Stimulated activated CD4-positive, alpha-beta T cell treated with anti-CD3 and anti-CD28 coated beads, Interleukin-12 subunit alpha, Interleukin-12 subunit beta, amount 100 ng/mL, for 24 hours (primary cell): Measurements from ENCODE around the gene MYL3.

Experiments used
- DNase-seq, 2 experiments: peaks; one replicate each; pipeline ENCODE4 v3.0.0-alpha.2; 2020; ENCODE audit warnings: low read depth in 2 of 2

MYL3 gene

GRCh38 chr3:46899151-46900006, 36.1 kb upstream of the MYL3 start:
- DNase-seq = no peak

- DNase-seq = no peak
Observed at GRCh38 chr3:46898321-46899150, 35.3 kb upstream of the MYL3 start.

- DNase-seq = no peak
Observed at GRCh38 chr3:46897829-46898320, 34.6 kb upstream of the MYL3 start.

GRCh38 chr3:46897031-46897430, 33.8 kb upstream of the MYL3 start:
- no peak for DNase-seq

- no peak for DNase-seq
Observed at GRCh38 chr3:46896386-46896785, 33.1 kb upstream of the MYL3 start.

- DNase-seq = no peak
Observed at GRCh38 chr3:46895761-46896160, 32.5 kb upstream of the MYL3 start.

GRCh38 chr3:46895204-46895660, 32.0 kb upstream of the MYL3 start:
- peak; percentile 55 to 67 for DNase-seq

- no peak for DNase-seq
Observed at GRCh38 chr3:46894256-46894655, 31.0 kb upstream of the MYL3 start.

GRCh38 chr3:46893763-46894162, 30.5 kb upstream of the MYL3 start:
- no peak for DNase-seq

- DNase-seq = no peak
Observed at GRCh38 chr3:46893146-46893748, 30.0 kb upstream of the MYL3 start.

GRCh38 chr3:46892285-46893145, 29.3 kb upstream of the MYL3 start:
- DNase-seq = no peak

- no peak for DNase-seq
Observed at GRCh38 chr3:46891132-46891531, 27.9 kb upstream of the MYL3 start.

- no peak for DNase-seq
Observed at GRCh38 chr3:46890132-46890531, 26.9 kb upstream of the MYL3 start.

GRCh38 chr3:46889381-46890110, 26.3 kb upstream of the MYL3 start:
- DNase-seq = no peak

GRCh38 chr3:46888705-46889104, 25.5 kb upstream of the MYL3 start:
- DNase-seq = no peak

- DNase-seq = no peak
Observed at GRCh38 chr3:46887980-46888494, 24.8 kb upstream of the MYL3 start.

GRCh38 chr3:46885612-46886011, 22.4 kb upstream of the MYL3 start:
- DNase-seq = no peak

- no peak for DNase-seq
Observed at GRCh38 chr3:46884929-46885328, 21.7 kb upstream of the MYL3 start.

- no peak for DNase-seq
Observed at GRCh38 chr3:46884427-46884826, 21.2 kb upstream of the MYL3 start.

- DNase-seq = no peak
Observed at GRCh38 chr3:46883830-46884185, 20.6 kb upstream of the MYL3 start.
